Natural killer cell (primary cell): Measurements from ENCODE around the gene DISP2. TPM values are rescaled to one million over a fixed set of nuclear protein-coding genes. Genes with fewer than 3 reads are reported as not detected.

Experiments used
- ATAC-seq, 3 donors: fragments of 150-1000 bp in 2 of 3; fragments of 200-7000 bp in 1 of 3; cut with Tn5 transposase; 1 replicate in 1 of 3; 2 replicates in 2 of 3; pipeline ENCODE4 v1.10.0; 2021; ENCODE audit warnings: mild to moderate bottlenecking in 2 of 3, moderate library complexity in 2 of 3
- DNase-seq, 2 donors: peaks; one replicate each; pipeline versions ENCODE4 v3.0.0 to v3.0.0-alpha.2; 2013 to 2021; ENCODE audit warnings: mixed read lengths in 1 of 2
- H3K27ac ChIP-seq: one replicate; pipeline ENCODE4 v1.5.1; 2013; ENCODE audit warnings: mild to moderate bottlenecking, low read length
- H3K27me3 ChIP-seq: one replicate; pipeline ENCODE4 v1.6.1; 2013; ENCODE audit warnings: low read length; ENCODE audit not compliant: control insufficient read depth, insufficient read depth
- H3K36me3 ChIP-seq: one replicate; pipeline ENCODE4 v1.6.1; 2013; ENCODE audit warnings: low read length; ENCODE audit not compliant: control insufficient read depth, insufficient read depth
- H3K4me1 ChIP-seq: one replicate; pipeline ENCODE4 v1.6.1; 2013; ENCODE audit warnings: low read length; ENCODE audit not compliant: control insufficient read depth, insufficient read depth
- H3K4me3 ChIP-seq: one replicate; pipeline ENCODE4 v1.5.1; 2013; ENCODE audit warnings: low read length
- H3K9me3 ChIP-seq: one replicate; pipeline ENCODE4 v1.6.1; 2013; ENCODE audit warnings: low read length; ENCODE audit not compliant: control insufficient read depth, insufficient read depth
- H3K27ac Mint-ChIP-seq, 2 donors: one replicate each; pipeline ENCODE4 v1.8.0; 2022; ENCODE audit warnings: mild to moderate bottlenecking in 2 of 2, mixed read lengths in 2 of 2, moderate library complexity in 1 of 2
- H3K27me3 Mint-ChIP-seq, 2 donors: one replicate each; pipeline ENCODE4 v1.8.0; 2022; ENCODE audit warnings: low read depth in 2 of 2, mixed read lengths in 2 of 2
- H3K36me3 Mint-ChIP-seq: one replicate; pipeline ENCODE4 v1.8.0; 2022; ENCODE audit warnings: mixed read lengths
- H3K4me1 Mint-ChIP-seq, 2 donors: one replicate each; pipeline ENCODE4 v1.8.0; 2022; ENCODE audit warnings: mixed read lengths in 2 of 2
- H3K4me3 Mint-ChIP-seq: one replicate; pipeline ENCODE4 v1.8.0; 2022; ENCODE audit warnings: mild to moderate bottlenecking, moderate library complexity, mixed read lengths
- H3K9me3 Mint-ChIP-seq, 2 donors: one replicate each; pipeline ENCODE4 v1.8.0; 2022; ENCODE audit warnings: mixed read lengths in 2 of 2
- CTCF ChIP-seq: fragments of 200-600 bp; IDR thresholded peaks from one replicate; pipeline ENCODE4 v1.8.0; 2022; ENCODE audit warnings: antibody characterized with exemption
- WGBS: methylation state at CpG from one replicate; pipeline ENCODE4 v1.1.7; 2013; ENCODE audit warnings: missing lambda C conversion rate; ENCODE audit not compliant: insufficient coverage; 5-methylcytosine and 5-hydroxymethylcytosine counted together
- intact Hi-C: fragments of 100-400 bp; cut with micrococcal nuclease; formaldehyde crosslinking; loops from one replicate; pipeline ENCODE4 v1.14.2; 2022
- total RNA-seq, 4 donors: library from RNA; stranded (reverse); fragments of 120-200 nt in 1 of 4; gene quantifications; one replicate each; pipeline versions ENCODE4 v1.2.3 to v1.2.4, GENCODE V29; 2013 to 2022

DISP2 gene
- total RNA-seq, 3 donors from 2014 or later (not counting 1 experiment from before 2014, with no cell fraction given): 0.20 to 1.0 (median 0.26) TPM

- H3K4me1 ChIP-seq: peaks cover 36% of the 10 kb centered on the region
- no peak overlapping the region for H3K27ac Mint-ChIP-seq
- no peak overlapping the region for H3K4me3 ChIP-seq
- H3K9me3 Mint-ChIP-seq: no peaks in the 10 kb centered on the region
- 87% methylated on average over 7 of the region's 7 CpGs for WGBS
- no peak overlapping the region for H3K4me3 Mint-ChIP-seq
- intact Hi-C loops: loop anchor here (10.0 kb wide), 1 partner anchor 116 kb away; no protein-coding TSS in a partner anchor
- H3K27ac ChIP-seq: no peak overlapping the region
- no peak for DNase-seq
- no peaks in the 10 kb centered on the region for H3K36me3 Mint-ChIP-seq
- ATAC-seq: no peak
- no peaks in the 10 kb centered on the region for H3K27me3 ChIP-seq
- H3K4me1 Mint-ChIP-seq: peaks cover 22 to 41% of the 10 kb centered on the region in 2 donors
- H3K27me3 Mint-ChIP-seq: peaks cover 0 to 2% of the 10 kb centered on the region in 2 donors
- TF ChIP-seq CTCF: no peak
- no peaks in the 10 kb centered on the region for H3K36me3 ChIP-seq
- no peaks in the 10 kb centered on the region for H3K9me3 ChIP-seq
Observed at GRCh38 chr15:40331026-40331425, 27.0 kb upstream of the DISP2 start.

DNA sequence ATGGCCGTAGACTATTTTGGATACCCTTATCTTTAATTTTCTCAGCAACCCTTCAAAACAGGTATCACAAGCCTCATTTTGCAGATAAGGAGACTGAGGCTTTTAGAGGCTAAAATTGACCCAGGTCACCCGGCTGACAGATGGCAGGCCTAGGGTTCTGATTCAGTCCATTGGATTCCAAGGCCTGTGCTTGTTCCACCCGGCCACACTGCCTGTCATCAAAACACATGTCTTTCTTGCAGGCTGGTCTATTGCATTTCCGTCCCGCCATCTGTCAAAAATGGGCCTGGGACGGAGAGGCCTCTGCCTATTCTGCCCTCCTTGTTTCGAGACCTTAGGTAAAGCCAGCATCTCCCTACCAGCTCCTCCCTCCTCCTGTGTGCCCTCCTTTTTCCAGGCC, 26.4 kb upstream of the DISP2 start:
- DNase-seq (no peak), ATAC-seq (no peak)
- no peaks in the 10 kb centered on the region for H3K9me3 Mint-ChIP-seq
- no peak for TF ChIP-seq CTCF
- H3K27ac Mint-ChIP-seq: no peak overlapping the region
- H3K4me1 ChIP-seq: peaks cover 36% of the 10 kb centered on the region
- intact Hi-C loops: loop anchor here (10.0 kb wide), 1 partner anchor 117 kb away; no protein-coding TSS in a partner anchor
- H3K9me3 ChIP-seq: no peaks in the 10 kb centered on the region
- no peak overlapping the region for H3K27ac ChIP-seq
- no peaks in the 10 kb centered on the region for H3K27me3 ChIP-seq
- no peak overlapping the region for H3K4me3 Mint-ChIP-seq
- no peaks in the 10 kb centered on the region for H3K36me3 ChIP-seq
- peaks cover 22 to 41% of the 10 kb centered on the region in 2 donors for H3K4me1 Mint-ChIP-seq
- 98% methylated on average over 7 of the region's 7 CpGs for WGBS
- H3K4me3 ChIP-seq: no peak overlapping the region
- peaks cover 0 to 2% of the 10 kb centered on the region in 2 donors for H3K27me3 Mint-ChIP-seq
- H3K36me3 Mint-ChIP-seq: no peaks in the 10 kb centered on the region

DNA sequence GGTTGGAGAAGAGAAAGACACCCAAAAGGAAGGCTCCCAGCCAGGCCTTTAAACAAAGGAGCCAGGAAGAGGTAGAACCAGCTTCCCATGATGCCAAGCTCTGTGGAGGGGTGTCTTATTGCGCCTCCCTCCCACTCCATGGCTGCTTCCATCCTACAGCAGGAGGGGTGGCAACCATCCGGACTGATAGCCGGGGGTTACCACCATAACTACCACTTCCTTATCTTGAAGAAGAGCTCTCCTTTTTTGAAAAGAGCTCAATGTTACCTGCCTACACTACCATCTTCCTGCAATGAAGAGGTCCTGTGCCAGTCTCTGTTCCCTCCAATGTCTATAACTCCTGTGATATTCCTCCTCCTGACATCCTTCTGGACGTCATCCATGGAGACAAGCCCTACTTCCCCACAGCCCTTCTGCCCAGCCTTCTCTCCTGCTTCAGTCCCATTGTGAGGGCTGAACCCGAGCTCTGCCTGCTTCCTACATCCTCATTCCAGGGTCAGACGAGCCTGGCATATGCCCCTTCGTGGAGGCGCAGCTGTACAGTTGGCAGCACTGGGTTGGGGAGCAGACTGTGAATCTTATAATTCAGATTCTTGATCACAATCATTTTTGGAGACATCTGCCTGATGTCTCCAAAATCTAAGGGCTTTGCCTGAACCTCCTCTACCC, 25.8 kb upstream of the DISP2 start:
- Histone ChIP-seq H3K4me3 (no peak overlapping the region), H3K27ac (no peak overlapping the region), H3K9me3 (no peaks in the 10 kb centered on the region), H3K36me3 (no peaks in the 10 kb centered on the region), H3K27me3 (no peaks in the 10 kb centered on the region), H3K4me1 (peaks cover 36% of the 10 kb centered on the region)
- Mint-ChIP-seq H3K4me3 (no peak overlapping the region), H3K27me3 (peaks cover 0 to 4% of the 10 kb centered on the region in 2 donors), H3K27ac (no peak overlapping the region), H3K4me1 (peaks cover 16 to 40% of the 10 kb centered on the region in 2 donors), H3K9me3 (no peaks in the 10 kb centered on the region), H3K36me3 (no peaks in the 10 kb centered on the region)
- no peak for TF ChIP-seq CTCF
- DNase-seq (no peak), ATAC-seq (no peak)
- intact Hi-C loops: loop anchor here (10.0 kb wide), 1 partner anchor 117 kb away; no protein-coding TSS in a partner anchor
- 76% methylated on average over 8 of the region's 8 CpGs for WGBS
